T-cell (primary cell): ENCODE measurements around the gene SYT2. TPM values are rescaled to one million over a fixed set of nuclear protein-coding genes. Genes with fewer than 3 reads are reported as not detected.
A peak's percentile ranks its signal among the peaks of the same experiment; 100 is the strongest.

ENCODE experiments used
- ATAC-seq, 4 experiments: fragments of 200-7000 bp in 3 of 4; fragments of 150-1000 bp in 1 of 4; cut with Tn5 transposase; replicated peaks in 1 of 4; 1 replicate in 3 of 4; 2 replicates in 1 of 4; pipeline ENCODE4 v1.10.0; 2021; ENCODE audit warnings: moderate library complexity in 3 of 4, mild to moderate bottlenecking in 2 of 4, moderate number of reproducible peaks in 1 of 4
- CTCF ChIA-PET, 2 donors: fragments of 300-600 bp; sonication (Branson Sonifier 250); formaldehyde crosslinking; loops; one replicate each; lab custom pipeline; 2022; ENCODE audit warnings: antibody characterized with exemption in 2 of 2; lab: Charles Lee
- POLR2A ChIA-PET, 2 donors: fragments of 300-600 bp; sonication (Branson Sonifier 250); formaldehyde crosslinking; loops; one replicate each; lab custom pipeline; 2022; ENCODE audit warnings: antibody characterized with exemption in 2 of 2; lab: Charles Lee
- DNase-seq, 35 experiments: peaks; one replicate each; pipeline versions ENCODE4 v3.0.0 to v3.0.0-alpha.2; 2013 to 2023
- H3K27ac ChIP-seq: one replicate; pipeline ENCODE4 v1.5.1; 2013; ENCODE audit warnings: low read length
- H3K27me3 ChIP-seq, 2 experiments: replicated peaks in 1 of 2; 1 replicate in 1 of 2; 2 replicates in 1 of 2; pipeline versions ENCODE4 v1.6.1 to v1.7.0; 2013; ENCODE audit warnings: low read length in 1 of 2, mixed read lengths in 1 of 2; ENCODE audit not compliant: control insufficient read depth in 2 of 2, insufficient read depth in 2 of 2; ENCODE audit errors: extremely low read depth in 1 of 2
- H3K36me3 ChIP-seq, 2 donors: 1 replicate in 1 of 2; 2 replicates in 1 of 2; pipeline versions ENCODE4 v1.6.1 to v1.7.0; 2013; ENCODE audit warnings: low read length in 1 of 2; ENCODE audit not compliant: control insufficient read depth in 2 of 2, insufficient read depth in 1 of 2; ENCODE audit errors: extremely low read depth in 1 of 2
- H3K4me1 ChIP-seq, 2 experiments: 1 replicate in 1 of 2; 2 replicates in 1 of 2; pipeline versions ENCODE4 v1.6.1 to v1.7.0; 2013; ENCODE audit warnings: low read length in 2 of 2, mixed read lengths in 1 of 2; ENCODE audit not compliant: insufficient read depth in 2 of 2, control insufficient read depth in 1 of 2; ENCODE audit errors: extremely low read depth in 1 of 2
- H3K4me3 ChIP-seq, 2 donors: 1 replicate in 1 of 2; 2 replicates in 1 of 2; pipeline versions ENCODE4 v1.5.1 to v1.7.0; 2013; ENCODE audit warnings: mild to moderate bottlenecking in 2 of 2, low read length in 1 of 2, moderate library complexity in 1 of 2; ENCODE audit not compliant: control insufficient read depth in 1 of 2; ENCODE audit errors: extremely low read depth in 1 of 2
- H3K9me3 ChIP-seq: 2 replicates; pipeline ENCODE4 v1.7.0; 2013
- H3K27ac Mint-ChIP-seq, 2 donors: one replicate each; pipeline ENCODE4 v1.8.0; 2020 to 2021; ENCODE audit warnings: mild to moderate bottlenecking in 2 of 2, mixed read lengths in 2 of 2
- H3K27me3 Mint-ChIP-seq, 2 donors: one replicate each; pipeline ENCODE4 v1.8.0; 2021 to 2022; ENCODE audit warnings: mixed read lengths in 2 of 2
- H3K36me3 Mint-ChIP-seq: one replicate; pipeline ENCODE4 v1.8.0; 2021; ENCODE audit warnings: mixed read lengths
- H3K4me1 Mint-ChIP-seq, 3 donors: one replicate each; pipeline ENCODE4 v1.8.0; 2020 to 2022; ENCODE audit warnings: mixed read lengths in 3 of 3, mild to moderate bottlenecking in 1 of 3
- H3K4me3 Mint-ChIP-seq, 3 donors: one replicate each; pipeline ENCODE4 v1.8.0; 2020 to 2022; ENCODE audit warnings: mild to moderate bottlenecking in 3 of 3, mixed read lengths in 3 of 3, moderate library complexity in 3 of 3
- H3K9me3 Mint-ChIP-seq, 3 donors: one replicate each; pipeline ENCODE4 v1.8.0; 2020 to 2022; ENCODE audit warnings: mixed read lengths in 3 of 3
- WGBS: methylation state at CpG from one replicate; pipeline ENCODE4 v1.1.5; 2013; ENCODE audit warnings: missing lambda C conversion rate; ENCODE audit not compliant: insufficient coverage; 5-methylcytosine and 5-hydroxymethylcytosine counted together
- total RNA-seq, 35 experiments: library from RNA in 6 of 35; stranded (reverse) in 6 of 35; fragments of 120-200 nt in 1 of 35; gene quantifications; one replicate each; pipeline versions ENCODE4 v1.2.1 to v1.2.4 and lab custom pipeline; 2013 to 2026

Gene SYT2
- total RNA-seq: under 1 TPM in 3 of 5 donors, not detected in 2; 0.03 to 0.07 (median 0.06) TPM
- not detected for total RNA-seq (2013)
- 0 to 0.55 (median 0.07) reads per million in 29 experiments for total RNA-seq (lab: John Stamatoyannopoulos, UW)

GRCh38 chr1:202710070-202711045 lies at the start of gene SYT2:
Gene SYT2, minus strand, starts transcription at chr1:202710454. Its CDS starts 104,682 bp downstream, at chr1:202605772.
- H3K36me3 ChIP-seq: no peaks in the 10 kb centered on the region
- ChIA-PET POLR2A (no interaction called here), CTCF (no interaction called here)
- H3K4me3 ChIP-seq: peak within 1 kb of the TSS in 1 of 2 donors; percentile 27
- peaks cover 0 to 12% of the 10 kb centered on the region in 2 experiments for H3K4me1 ChIP-seq
- H3K9me3 ChIP-seq: no peaks in the 10 kb centered on the region
- WGBS: 4% methylated on average over 53 of the region's 64 CpGs
- Mint-ChIP-seq H3K9me3 (no peaks in the 10 kb centered on the region), H3K27ac (no peak within 1 kb of the TSS), H3K4me3 (peak within 1 kb of the TSS in 2 of 3 donors; percentile 13 to 60), H3K27me3 (peaks cover 51 to 67% of the 10 kb centered on the region in 2 donors), H3K36me3 (no peaks in the 10 kb centered on the region), H3K4me1 (peaks cover 4 to 8% (median 5%) of the 10 kb centered on the region in 3 donors)
- ATAC-seq (peak in 2 of 4 experiments; percentile 27 to 47), DNase-seq (peak in 6 of 35 experiments; percentile 2 to 8 (median 6))
- H3K27me3 ChIP-seq: peaks cover 11 to 66% of the 10 kb centered on the region in 2 experiments
- no peak within 1 kb of the TSS for H3K27ac ChIP-seq

GRCh38 chr1:202756391-202756790 lies 46.1 kb upstream of the SYT2 start:
- Histone ChIP-seq H3K27me3 (no peaks in the 10 kb centered on the region), H3K4me1 (no peaks in the 10 kb centered on the region), H3K36me3 (peaks cover 0 to 78% of the 10 kb centered on the region in 2 donors), H3K27ac (no peak overlapping the region), H3K4me3 (no peak overlapping the region), H3K9me3 (no peaks in the 10 kb centered on the region)
- no peaks in the 10 kb centered on the region for H3K9me3 Mint-ChIP-seq
- DNase-seq: no peak
- no peak overlapping the region for H3K4me3 Mint-ChIP-seq
- no peaks in the 10 kb centered on the region for H3K27me3 Mint-ChIP-seq
- ChIA-PET CTCF (no interaction called here), POLR2A (interaction anchor here in 1 of 2 donors (0.5 kb wide), 1 partner anchor 766 kb away, joined by 5 read pairs; no protein-coding TSS in a partner anchor)
- ATAC-seq: no peak
- no peak overlapping the region for H3K27ac Mint-ChIP-seq
- no peaks in the 10 kb centered on the region for H3K4me1 Mint-ChIP-seq
- peaks cover 49% of the 10 kb centered on the region for H3K36me3 Mint-ChIP-seq
- WGBS: 100% methylated on average over 1 of the region's 2 CpGs

GRCh38 chr1:202754293-202754692 lies 44.0 kb upstream of the SYT2 start:
- no peak for DNase-seq
- H3K27ac Mint-ChIP-seq: no peak overlapping the region
- POLR2A ChIA-PET: no interaction called here
- no CpG with 5 or more reads among the region's 2 CpGs for WGBS
- H3K27me3 ChIP-seq: no peaks in the 10 kb centered on the region
- peaks cover 50% of the 10 kb centered on the region for H3K36me3 Mint-ChIP-seq
- H3K4me3 Mint-ChIP-seq: no peak overlapping the region
- no peak overlapping the region for H3K4me3 ChIP-seq
- no peaks in the 10 kb centered on the region for H3K4me1 ChIP-seq
- no peaks in the 10 kb centered on the region for H3K27me3 Mint-ChIP-seq
- CTCF ChIA-PET: no interaction called here
- ATAC-seq: no peak
- no peaks in the 10 kb centered on the region for H3K9me3 ChIP-seq
- no peaks in the 10 kb centered on the region for H3K4me1 Mint-ChIP-seq
- H3K36me3 ChIP-seq: peaks cover 0 to 66% of the 10 kb centered on the region in 2 donors
- H3K9me3 Mint-ChIP-seq: no peaks in the 10 kb centered on the region
- H3K27ac ChIP-seq: no peak overlapping the region

GRCh38 chr1:202752774-202753173 lies 42.5 kb upstream of the SYT2 start:
- Mint-ChIP-seq H3K36me3 (peaks cover 58% of the 10 kb centered on the region), H3K27ac (no peak overlapping the region), H3K27me3 (no peaks in the 10 kb centered on the region), H3K4me3 (no peak overlapping the region), H3K4me1 (no peaks in the 10 kb centered on the region), H3K9me3 (no peaks in the 10 kb centered on the region)
- ChIA-PET POLR2A (interaction anchor here in 1 of 2 donors (0.6 kb wide), 1 partner anchor 101 kb away, joined by 12 read pairs; no protein-coding TSS in a partner anchor), CTCF (interaction anchor here (0.6 kb wide), 2 partner anchors 220 to 463 kb away, joined by 3 to 4 read pairs; no protein-coding TSS in a partner anchor)
- H3K4me3 ChIP-seq: no peak overlapping the region
- no peaks in the 10 kb centered on the region for H3K9me3 ChIP-seq
- no peaks in the 10 kb centered on the region for H3K27me3 ChIP-seq
- ATAC-seq (no peak), DNase-seq (no peak)
- no peaks in the 10 kb centered on the region for H3K4me1 ChIP-seq
- H3K36me3 ChIP-seq: peaks cover 5 to 67% of the 10 kb centered on the region in 2 donors
- no peak overlapping the region for H3K27ac ChIP-seq
- WGBS: no CpG with 5 or more reads among the region's 3 CpGs

GRCh38 chr1:202750761-202751160 lies 40.5 kb upstream of the SYT2 start:
- peak in 1 of 35 experiments; percentile 26 for DNase-seq
- POLR2A ChIA-PET: interaction anchor here in 1 of 2 donors (0.6 to 0.7 kb wide), 2 partner anchors 9 to 11 kb away, joined by 5 to 10 read pairs; no protein-coding TSS in a partner anchor
- H3K4me3 Mint-ChIP-seq: no peak overlapping the region
- H3K4me1 ChIP-seq: no peaks in the 10 kb centered on the region
- H3K27me3 Mint-ChIP-seq: no peaks in the 10 kb centered on the region
- peaks cover 7 to 57% of the 10 kb centered on the region in 2 donors for H3K36me3 ChIP-seq
- no peak overlapping the region for H3K27ac Mint-ChIP-seq
- no peaks in the 10 kb centered on the region for H3K4me1 Mint-ChIP-seq
- no peak overlapping the region for H3K4me3 ChIP-seq
- CTCF ChIA-PET: interaction anchor here (0.7 to 2.0 kb wide), 4 partner anchors 31 to 286 kb away, joined by 3 to 12 read pairs (median 4); no protein-coding TSS in a partner anchor
- ATAC-seq: no peak
- H3K9me3 Mint-ChIP-seq: no peaks in the 10 kb centered on the region
- H3K27ac ChIP-seq: no peak overlapping the region
- H3K9me3 ChIP-seq: no peaks in the 10 kb centered on the region
- H3K36me3 Mint-ChIP-seq: peaks cover 57% of the 10 kb centered on the region
- no peaks in the 10 kb centered on the region for H3K27me3 ChIP-seq
- WGBS: no CpG with 5 or more reads among the region's 1 CpG

GRCh38 chr1:202750024-202750423 lies 39.8 kb upstream of the SYT2 start:
- Histone ChIP-seq H3K27me3 (no peaks in the 10 kb centered on the region), H3K27ac (no peak overlapping the region), H3K36me3 (peaks cover 7 to 57% of the 10 kb centered on the region in 2 donors), H3K9me3 (no peaks in the 10 kb centered on the region), H3K4me1 (no peaks in the 10 kb centered on the region), H3K4me3 (no peak overlapping the region)
- no CpG with 5 or more reads among the region's 2 CpGs for WGBS
- peaks cover 1 to 2% (median 2%) of the 10 kb centered on the region in 3 donors for H3K9me3 Mint-ChIP-seq
- H3K27ac Mint-ChIP-seq: no peak overlapping the region
- H3K4me1 Mint-ChIP-seq: no peaks in the 10 kb centered on the region
- H3K4me3 Mint-ChIP-seq: no peak overlapping the region
- H3K36me3 Mint-ChIP-seq: peaks cover 57% of the 10 kb centered on the region
- no peaks in the 10 kb centered on the region for H3K27me3 Mint-ChIP-seq
- ChIA-PET POLR2A (no interaction called here), CTCF (interaction anchor here (0.8 to 2.0 kb wide), 3 partner anchors 9 to 250 kb away, joined by 3 to 12 read pairs (median 3); no protein-coding TSS in a partner anchor)
- DNase-seq (no peak), ATAC-seq (no peak)
